DND-41 (cell line): ENCODE data around the gene TYMP.

Experiments
- ATAC-seq: fragments of 200-7000 bp; cut with Tn5 transposase; 3 replicates; pipeline ENCODE4 v1.9.1; 2021; ENCODE audit warnings: low read depth; ENCODE audit not compliant: insufficient read depth
- DNase-seq: peaks from one replicate; pipeline ENCODE4 v3.0.0-alpha.2; 2020
- H2AFZ ChIP-seq: 2 replicates; pipeline ENCODE4 v1.6.0; 2012; ENCODE audit warnings: low read depth, low read length
- H3K27ac ChIP-seq: 2 replicates; pipeline ENCODE4 v1.5.1; 2012; ENCODE audit warnings: low read length, inconsistent platforms
- H3K27me3 ChIP-seq: fragments of 200-600 bp; sonication (generic); 2 replicates; pipeline ENCODE4 v1.6.0; 2012; ENCODE audit warnings: low read length, mild to moderate bottlenecking, inconsistent platforms; ENCODE audit not compliant: insufficient read depth, poor library complexity
- H3K36me3 ChIP-seq: 2 replicates; pipeline ENCODE4 v1.5.1; 2012; ENCODE audit warnings: low read length, inconsistent platforms; ENCODE audit not compliant: insufficient read depth
- H3K4me1 ChIP-seq: 2 replicates; pipeline ENCODE4 v1.5.1; 2012; ENCODE audit warnings: mild to moderate bottlenecking, low read length; ENCODE audit not compliant: insufficient read depth
- H3K4me2 ChIP-seq: 2 replicates; pipeline ENCODE4 v1.6.0; 2012; ENCODE audit warnings: mild to moderate bottlenecking, moderate library complexity, low read length, inconsistent platforms; ENCODE audit not compliant: insufficient read depth
- H3K4me3 ChIP-seq, 2 experiments: fragments of 200-600 bp in 1 of 2; shearing (Covaris generic) in 1 of 2; 2 replicates each; pipeline ENCODE4 v1.5.1; 2012 to 2016; ENCODE audit warnings: inconsistent platforms in 2 of 2, low read length in 2 of 2, mild to moderate bottlenecking in 2 of 2, low read depth in 1 of 2, moderate library complexity in 1 of 2
- H3K79me2 ChIP-seq: 2 replicates; pipeline ENCODE4 v1.6.0; 2012; ENCODE audit warnings: low read length, inconsistent platforms; ENCODE audit not compliant: insufficient read depth
- H3K9ac ChIP-seq: 2 replicates; pipeline ENCODE4 v1.6.0; 2012; ENCODE audit warnings: low read depth, mild to moderate bottlenecking, inconsistent platforms, low read length, moderate library complexity
- H3K9me3 ChIP-seq: 2 replicates; pipeline ENCODE4 v1.5.1; 2012; ENCODE audit warnings: low read length, moderate library complexity, mild to moderate bottlenecking, inconsistent platforms; ENCODE audit not compliant: insufficient read depth, severe bottlenecking
- H4K20me1 ChIP-seq: 2 replicates; pipeline ENCODE4 v1.6.0; 2012; ENCODE audit warnings: low read length; ENCODE audit not compliant: insufficient read depth
- CTCF ChIP-seq: IDR thresholded peaks from 2 replicates; pipeline ENCODE4 v1.5.1; 2012; ENCODE audit warnings: borderline replicate concordance, low read length, moderate library complexity, mild to moderate bottlenecking; ENCODE audit not compliant: poor library complexity, severe bottlenecking; ENCODE audit errors: extremely low read depth
- EZH2 ChIP-seq: IDR thresholded peaks from 3 replicates; pipeline ENCODE4 v1.6.1; 2012; ENCODE audit warnings: borderline replicate concordance, low read depth, mild to moderate bottlenecking, moderate library complexity, low read length, inconsistent platforms; ENCODE audit not compliant: severe bottlenecking

The TYMP gene

GRCh38 chr22:50481045-50481439 lies 48.8 kb downstream of the TYMP start:
- DNase-seq (no peak), ATAC-seq (no peak)
- no peaks in the 10 kb centered on the region for H3K27me3 ChIP-seq
- no peaks in the 10 kb centered on the region for H3K36me3 ChIP-seq
- no peaks in the 10 kb centered on the region for H4K20me1 ChIP-seq
- no peak for TF ChIP-seq CTCF
- no peak for TF ChIP-seq EZH2
- H3K4me1 ChIP-seq: peaks cover 5% of the 10 kb centered on the region
- no peak overlapping the region for H3K9ac ChIP-seq
- no peak overlapping the region for H2AFZ ChIP-seq
- no peak overlapping the region for H3K4me3 ChIP-seq
- no peaks in the 10 kb centered on the region for H3K9me3 ChIP-seq
- no peak overlapping the region for H3K4me2 ChIP-seq
- H3K27ac ChIP-seq: no peak overlapping the region
- H3K79me2 ChIP-seq: no peaks in the 10 kb centered on the region

- ATAC-seq (no peak), DNase-seq (no peak)
- TF ChIP-seq CTCF (no peak), EZH2 (no peak)
- Histone ChIP-seq H3K27ac (no peak overlapping the region), H3K4me2 (no peak overlapping the region), H2AFZ (no peak overlapping the region), H3K9ac (no peak overlapping the region), H3K4me3 (no peak overlapping the region), H4K20me1 (no peaks in the 10 kb centered on the region), H3K27me3 (no peaks in the 10 kb centered on the region), H3K36me3 (no peaks in the 10 kb centered on the region), H3K79me2 (peaks cover 4% of the 10 kb centered on the region), H3K4me1 (peaks cover 15% of the 10 kb centered on the region), H3K9me3 (no peaks in the 10 kb centered on the region)
These were observed 50.1 kb downstream of the TYMP start for GRCh38 chr22:50479721-50480120.

GRCh38 chr22:50477923-50478322 lies 51.9 kb downstream of the TYMP start:
- no peaks in the 10 kb centered on the region for H3K27me3 ChIP-seq
- peaks cover 26% of the 10 kb centered on the region for H3K4me1 ChIP-seq
- no peaks in the 10 kb centered on the region for H3K9me3 ChIP-seq
- H3K27ac ChIP-seq: no peak overlapping the region
- H3K4me2 ChIP-seq: no peak overlapping the region
- peaks cover 13% of the 10 kb centered on the region for H3K36me3 ChIP-seq
- no peak overlapping the region for H3K9ac ChIP-seq
- H3K4me3 ChIP-seq: no peak overlapping the region
- H2AFZ ChIP-seq: no peak overlapping the region
- TF ChIP-seq CTCF (no peak), EZH2 (no peak)
- no peak for ATAC-seq
- H4K20me1 ChIP-seq: peaks cover 14% of the 10 kb centered on the region
- no peak for DNase-seq
- peaks cover 22% of the 10 kb centered on the region for H3K79me2 ChIP-seq

- H3K27me3 ChIP-seq: no peaks in the 10 kb centered on the region
- H3K4me1 ChIP-seq: peaks cover 36% of the 10 kb centered on the region
- no peak for TF ChIP-seq EZH2
- TF ChIP-seq CTCF: no peak
- H3K79me2 ChIP-seq: peaks cover 32% of the 10 kb centered on the region
- H3K4me2 ChIP-seq: no peak overlapping the region
- H2AFZ ChIP-seq: no peak overlapping the region
- H3K27ac ChIP-seq: no peak overlapping the region
- no peaks in the 10 kb centered on the region for H3K9me3 ChIP-seq
- no peak overlapping the region for H3K9ac ChIP-seq
- DNase-seq (no peak), ATAC-seq (no peak)
- H3K36me3 ChIP-seq: peaks cover 23% of the 10 kb centered on the region
- no peak overlapping the region for H3K4me3 ChIP-seq
- peaks cover 24% of the 10 kb centered on the region for H4K20me1 ChIP-seq
These were observed 52.9 kb downstream of the TYMP start for GRCh38 chr22:50476868-50477267.
